ENCODE measurements around the gene ALPK3. TPM values are rescaled to one million over a fixed set of nuclear protein-coding genes. Genes with fewer than 3 reads are reported as not detected.

The ALPK3 gene
- total RNA-seq, 1 donor from 2014 or later: 2.5 TPM

DNA sequence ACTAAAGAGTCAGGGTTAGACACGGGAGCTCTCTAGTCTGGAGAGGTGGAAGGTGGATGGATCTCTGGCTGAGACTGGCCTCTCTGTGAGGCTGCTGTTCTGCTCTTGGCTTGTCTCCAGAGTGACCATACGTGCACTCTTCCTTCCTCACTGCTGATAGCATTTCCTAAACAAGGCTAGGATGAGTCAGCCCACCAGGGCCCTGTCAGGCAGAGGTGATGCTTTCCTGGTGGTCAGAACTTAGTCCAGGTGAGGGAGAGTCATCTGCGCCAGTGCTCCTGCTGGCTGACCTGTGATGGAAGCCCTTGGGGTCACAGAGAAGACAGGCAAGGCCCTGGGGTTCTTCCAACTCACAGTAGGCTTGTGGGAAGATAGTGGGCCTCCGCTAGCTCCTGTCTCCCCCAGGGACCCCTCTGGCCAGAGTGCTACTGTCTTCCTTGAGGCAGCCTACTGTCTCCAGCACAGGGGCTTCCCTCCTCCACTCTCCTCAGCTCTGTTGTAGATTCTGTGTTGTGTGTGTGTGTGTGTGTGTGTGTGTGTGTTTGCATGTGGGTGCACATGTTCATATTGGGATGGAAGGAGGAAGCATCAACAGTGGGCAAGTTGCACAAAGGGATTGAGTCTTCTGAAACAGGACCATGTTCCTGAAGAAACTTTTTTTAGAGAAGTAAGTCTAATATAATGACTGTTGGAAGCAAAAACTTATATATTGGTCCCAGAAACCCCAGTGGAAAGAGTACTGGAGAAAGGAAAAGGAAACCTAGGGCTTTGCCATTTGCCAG is 16.5 kb downstream of the ALPK3 start:
- H3K4me1 ChIP-seq: peaks cover 8% of the 10 kb centered on the region
- H3K9me3 ChIP-seq: no peaks in the 10 kb centered on the region
- TF ChIP-seq, protein P1, sequence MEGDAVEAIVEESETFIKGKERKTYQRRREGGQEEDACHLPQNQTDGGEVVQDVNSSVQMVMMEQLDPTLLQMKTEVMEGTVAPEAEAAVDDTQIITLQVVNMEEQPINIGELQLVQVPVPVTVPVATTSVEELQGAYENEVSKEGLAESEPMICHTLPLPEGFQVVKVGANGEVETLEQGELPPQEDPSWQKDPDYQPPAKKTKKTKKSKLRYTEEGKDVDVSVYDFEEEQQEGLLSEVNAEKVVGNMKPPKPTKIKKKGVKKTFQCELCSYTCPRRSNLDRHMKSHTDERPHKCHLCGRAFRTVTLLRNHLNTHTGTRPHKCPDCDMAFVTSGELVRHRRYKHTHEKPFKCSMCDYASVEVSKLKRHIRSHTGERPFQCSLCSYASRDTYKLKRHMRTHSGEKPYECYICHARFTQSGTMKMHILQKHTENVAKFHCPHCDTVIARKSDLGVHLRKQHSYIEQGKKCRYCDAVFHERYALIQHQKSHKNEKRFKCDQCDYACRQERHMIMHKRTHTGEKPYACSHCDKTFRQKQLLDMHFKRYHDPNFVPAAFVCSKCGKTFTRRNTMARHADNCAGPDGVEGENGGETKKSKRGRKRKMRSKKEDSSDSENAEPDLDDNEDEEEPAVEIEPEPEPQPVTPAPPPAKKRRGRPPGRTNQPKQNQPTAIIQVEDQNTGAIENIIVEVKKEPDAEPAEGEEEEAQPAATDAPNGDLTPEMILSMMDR (IDR thresholded peaks at IDR 0.05): no peak
- TF ChIP-seq POLR2AphosphoS5 (IDR thresholded peaks at IDR 0.05; ENCODE audit: insufficient read depth in 1 of 2, low read depth in 1 of 2) (no peak), POLR2A (IDR thresholded peaks at IDR 0.05) (no peak)
- no peak overlapping the region for H3K27ac ChIP-seq
- H3K36me3 ChIP-seq: no peaks in the 10 kb centered on the region
- intact Hi-C loops (cut with DNase I): loop anchor here (5.0 kb wide), 1 partner anchor 89 kb away; no protein-coding TSS in a partner anchor
- no peaks in the 10 kb centered on the region for H3K27me3 ChIP-seq
- no peak overlapping the region for H3K4me3 ChIP-seq
- DNase-seq (ENCODE audit: extremely low spot score in 2 of 2): no peak

DNA sequence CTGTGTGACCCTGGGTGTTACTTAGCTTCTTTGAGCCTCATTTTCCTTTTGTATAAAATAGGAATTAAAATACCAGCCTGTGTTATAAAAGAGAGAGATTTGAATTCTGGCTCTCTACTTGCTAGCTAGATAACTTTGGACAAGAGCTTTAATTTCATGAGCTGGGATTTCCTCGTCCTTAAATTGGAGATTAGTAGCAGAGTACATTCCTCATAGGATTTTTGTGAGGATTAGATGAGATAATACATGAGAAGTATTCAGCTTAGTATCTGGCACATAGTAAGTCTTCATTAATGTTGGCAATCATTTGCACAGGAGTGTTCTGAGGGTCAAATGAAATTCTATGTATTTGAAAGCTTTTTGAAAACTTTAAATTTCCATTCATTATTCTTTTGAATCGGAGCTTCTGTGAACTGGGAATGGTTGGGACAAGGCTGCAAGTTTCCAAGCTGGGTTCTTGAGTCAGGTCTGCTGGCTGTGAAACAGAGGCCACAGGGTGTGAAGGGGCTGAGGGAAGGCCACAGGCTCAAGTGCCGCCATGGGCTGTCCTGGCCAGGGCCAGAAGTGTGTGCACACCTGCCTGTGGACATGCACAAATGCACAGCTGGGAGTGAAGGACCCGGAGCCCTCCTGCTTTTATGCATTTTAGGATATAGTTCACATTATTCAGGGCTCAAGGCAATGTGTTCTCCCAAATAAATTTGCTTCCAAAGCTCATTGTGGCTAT is 17.2 kb downstream of the ALPK3 start:
- intact Hi-C loops (cut with DNase I): loop anchor here (5.0 kb wide), 1 partner anchor 88 kb away; no protein-coding TSS in a partner anchor
- H3K36me3 ChIP-seq: no peaks in the 10 kb centered on the region
- no peak for DNase-seq (ENCODE audit: extremely low spot score in 2 of 2)
- H3K9me3 ChIP-seq: no peaks in the 10 kb centered on the region
- peaks cover 7% of the 10 kb centered on the region for H3K4me1 ChIP-seq
- H3K27ac ChIP-seq: no peak overlapping the region
- H3K27me3 ChIP-seq: no peaks in the 10 kb centered on the region
- TF ChIP-seq, protein P1 (IDR thresholded peaks at IDR 0.05): no peak
- TF ChIP-seq POLR2A (IDR thresholded peaks at IDR 0.05): no peak
- H3K4me3 ChIP-seq: no peak overlapping the region

DNA sequence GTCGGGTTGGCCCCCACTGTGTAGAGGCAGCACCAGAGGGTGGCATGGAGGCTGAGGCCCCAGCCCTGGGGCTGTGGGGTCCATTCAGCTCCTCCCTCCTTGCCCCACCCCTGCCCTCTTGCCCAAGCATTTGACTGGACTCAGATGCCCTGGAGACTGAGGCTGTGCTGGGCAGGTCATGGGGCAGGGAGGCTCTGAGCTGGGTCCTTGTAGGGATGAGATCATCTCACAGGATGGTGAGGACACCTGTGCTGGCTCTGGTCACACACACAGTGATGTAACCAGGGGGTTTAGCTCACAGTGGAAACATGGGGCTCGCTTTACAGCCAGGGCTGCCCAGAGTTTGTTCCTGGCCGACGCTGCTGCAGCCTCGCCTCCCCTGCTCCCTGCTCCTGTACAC is 17.8 kb downstream of the ALPK3 start:
- Histone ChIP-seq H3K9me3 (no peaks in the 10 kb centered on the region), H3K27ac (no peak overlapping the region), H3K4me3 (no peak overlapping the region), H3K4me1 (peaks cover 7% of the 10 kb centered on the region), H3K36me3 (no peaks in the 10 kb centered on the region), H3K27me3 (no peaks in the 10 kb centered on the region)
- TF ChIP-seq, protein P1 (IDR thresholded peaks at IDR 0.05): no peak
- TF ChIP-seq POLR2A (IDR thresholded peaks at IDR 0.05) (no peak), POLR2AphosphoS5 (IDR thresholded peaks at IDR 0.05; ENCODE audit: insufficient read depth in 1 of 2, low read depth in 1 of 2) (no peak)
- DNase-seq (ENCODE audit: extremely low spot score in 2 of 2): no peak
- intact Hi-C loops (cut with DNase I): loop anchor here (5.0 kb wide), 1 partner anchor 87 kb away; no protein-coding TSS in a partner anchor

DNA sequence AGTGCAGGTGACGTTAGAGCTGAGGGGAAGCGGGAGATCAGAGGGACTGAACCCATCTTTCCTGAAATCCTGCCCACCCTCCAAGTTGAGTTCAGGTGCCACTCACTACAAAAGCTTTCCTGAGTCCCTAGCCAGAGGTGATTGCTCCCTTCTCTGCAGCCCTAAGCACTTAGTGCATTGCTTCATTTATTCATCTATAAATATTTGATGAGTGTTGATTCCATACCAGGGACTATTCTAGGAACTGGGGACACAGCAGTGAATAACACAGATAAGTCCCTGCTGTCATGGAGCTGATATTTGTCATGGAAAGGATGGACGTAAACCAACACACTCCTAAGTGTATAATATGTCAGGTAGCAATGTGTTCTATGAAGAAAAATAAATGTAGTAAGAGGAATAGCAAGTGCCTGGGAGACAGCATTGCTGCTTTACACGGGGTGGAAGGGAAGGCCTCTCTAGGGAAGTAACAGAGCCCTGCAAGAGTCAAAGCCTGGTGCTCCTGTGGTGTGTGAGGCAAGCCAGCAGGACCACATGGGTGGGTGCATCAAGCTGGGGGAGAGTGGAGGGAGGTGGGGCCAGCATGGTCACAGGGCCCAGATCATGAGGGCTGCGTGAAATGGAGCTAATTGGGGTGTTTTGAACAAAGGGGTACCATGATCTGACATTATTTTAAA is 18.6 kb downstream of the ALPK3 start:
- Histone ChIP-seq H3K4me3 (no peak overlapping the region), H3K27me3 (no peaks in the 10 kb centered on the region), H3K36me3 (no peaks in the 10 kb centered on the region), H3K4me1 (peaks cover 14% of the 10 kb centered on the region), H3K9me3 (no peaks in the 10 kb centered on the region), H3K27ac (no peak overlapping the region)
- TF ChIP-seq, protein P1 (IDR thresholded peaks at IDR 0.05): no peak
- DNase-seq (ENCODE audit: extremely low spot score in 2 of 2): no peak
- intact Hi-C loops (cut with DNase I): no loop called here
